GM12878 (cell line): ENCODE measurements around the gene AGT. TPM values are rescaled to one million over a fixed set of nuclear protein-coding genes. Genes with fewer than 3 reads are reported as not detected.

Source experiments
- ATAC-seq: fragments of 200-7000 bp; cut with Tn5 transposase; 3 replicates; pipeline ENCODE4 v1.9.1; 2020; ENCODE audit warnings: mild to moderate bottlenecking, moderate library complexity
- BruUV-seq: library from RNA; stranded (reverse); fragments of 400-500 nt; replicated peaks from 2 replicates; lab custom pipeline; 2021; lab: Mats Ljungman, UMichigan
- CTCF ChIA-PET: fragments of 300-600 bp; sonication (Branson Sonifier 250); formaldehyde crosslinking; extraction: SDS; loops from one replicate; lab custom pipeline; 2021; ENCODE audit warnings: inconsistent platforms; lab: Yijun Ruan, JAX
- POLR2A ChIA-PET: fragments of 350-600 bp; formaldehyde crosslinking; extraction: SDS; loops from one replicate; lab custom pipeline; 2021; ENCODE audit warnings: inconsistent platforms; lab: Charles Lee
- RAD21 ChIA-PET: fragments of 300-600 bp; sonication (Branson Sonifier 250); formaldehyde crosslinking; loops from one replicate; lab custom pipeline; 2023; ENCODE audit warnings: antibody characterized with exemption; ENCODE audit not compliant: unreplicated experiment; lab: Charles Lee
- SMC1A ChIA-PET: fragments of 300-600 bp; sonication (Branson Sonifier 250); formaldehyde crosslinking; loops from one replicate; lab custom pipeline; 2023; ENCODE audit not compliant: unreplicated experiment, uncharacterized antibody; lab: Charles Lee
- DNase-seq: peaks from one replicate; pipeline ENCODE4 v3.0.0-alpha.2; 2011; ENCODE audit warnings: low read depth, low spot score
- FAIRE-seq: peaks from 3 replicates; lab custom pipeline; 2011; peaks lifted over from hg19 to GRCh38; lab: Jason Lieb, UNC
- H2AFZ ChIP-seq: 2 replicates; pipeline ENCODE4 v1.6.0; 2011; ENCODE audit warnings: low read depth, low read length, control low read depth; ENCODE audit not compliant: control insufficient read depth
- H3K27ac ChIP-seq: 2 replicates; pipeline ENCODE4 v1.5.1; 2011; ENCODE audit warnings: control low read depth; ENCODE audit not compliant: control insufficient read depth, insufficient read depth
- H3K27me3 ChIP-seq, 2 experiments: replicated peaks in 1 of 2; 2 replicates each; pipeline versions ENCODE4 v1.6.0 to v1.6.1; 2011; ENCODE audit warnings: low read length in 1 of 2; ENCODE audit not compliant: control insufficient read depth in 2 of 2, insufficient read depth in 2 of 2
- H3K36me3 ChIP-seq, 2 experiments: 2 replicates each; pipeline ENCODE4 v1.5.1; 2011; ENCODE audit warnings: low read length in 1 of 2; ENCODE audit not compliant: control insufficient read depth in 2 of 2, insufficient read depth in 2 of 2
- H3K4me1 ChIP-seq: 2 replicates; pipeline ENCODE4 v1.6.1; 2011; ENCODE audit warnings: mild to moderate bottlenecking, low read length, moderate library complexity, mixed read lengths; ENCODE audit not compliant: control insufficient read depth, insufficient read depth
- H3K4me2 ChIP-seq: 2 replicates; pipeline ENCODE4 v1.6.0; 2011; ENCODE audit warnings: control low read depth; ENCODE audit not compliant: control insufficient read depth, insufficient read depth
- H3K4me3 ChIP-seq: fragments of 200-600 bp; sonication (generic); 2 replicates; pipeline ENCODE4 v1.5.1; 2016
- H3K79me2 ChIP-seq: 2 replicates; pipeline ENCODE4 v1.6.0; 2011; ENCODE audit warnings: low read length; ENCODE audit not compliant: control insufficient read depth, insufficient read depth
- H3K9ac ChIP-seq: 2 replicates; pipeline ENCODE4 v1.8.0; 2011; ENCODE audit warnings: low read length, control low read depth, mixed read lengths; ENCODE audit not compliant: control insufficient read depth, insufficient read depth
- H3K9me3 ChIP-seq: replicated peaks from 3 replicates; pipeline ENCODE4 v1.5.1; 2011; ENCODE audit warnings: mild to moderate bottlenecking, low read length; ENCODE audit not compliant: control insufficient read depth, insufficient read depth
- H4K20me1 ChIP-seq: 2 replicates; pipeline ENCODE4 v1.6.0; 2011; ENCODE audit not compliant: control insufficient read depth, insufficient read depth
- BMI1 ChIP-seq: fragments of 450-650 bp; IDR thresholded peaks from 2 replicates; pipeline ENCODE4 v1.6.1; 2016; ENCODE audit warnings: mild to moderate bottlenecking, moderate library complexity, borderline replicate concordance
- EP300 ChIP-seq, 2 experiments: fragments of 150-350 bp in 1 of 2; IDR thresholded peaks; 2 replicates each; pipeline ENCODE4 v1.6.1; 2011 to 2012; ENCODE audit warnings: low read depth in 2 of 2, low read length in 2 of 2, borderline replicate concordance in 1 of 2, improper control_type of control experiment in 1 of 2, inconsistent platforms in 1 of 2; ENCODE audit not compliant: control insufficient read depth in 1 of 2
- FOXK2 ChIP-seq: fragments of 450-650 bp; IDR thresholded peaks from 2 replicates; pipeline ENCODE4 v1.6.1; 2017; ENCODE audit warnings: mild to moderate bottlenecking, moderate library complexity
- NFYA ChIP-seq: IDR thresholded peaks from 2 replicates; pipeline ENCODE4 v1.6.1; 2011; ENCODE audit warnings: low read depth, mild to moderate bottlenecking, low read length, improper control_type of control experiment, borderline replicate concordance
- NR2F1 ChIP-seq: fragments of 450-650 bp; conservative IDR thresholded peaks from 2 replicates; pipeline ENCODE4 v1.6.1; 2017; ENCODE audit warnings: mild to moderate bottlenecking
- PAX8 ChIP-seq: fragments of 450-650 bp; IDR thresholded peaks from 2 replicates; pipeline ENCODE4 v1.6.1; 2017; ENCODE audit warnings: mild to moderate bottlenecking, moderate library complexity
- RBBP5 ChIP-seq: fragments of 200-600 bp; sonication (generic); conservative IDR thresholded peaks from 2 replicates; pipeline ENCODE4 v1.6.1; 2016
- SIN3A ChIP-seq: IDR thresholded peaks from 2 replicates; pipeline ENCODE4 v1.6.1; 2012; ENCODE audit warnings: low read depth, low read length, improper control_type of control experiment
- SPI1 ChIP-seq: IDR thresholded peaks from 2 replicates; pipeline ENCODE4 v1.6.1; 2011; ENCODE audit warnings: low read depth, mild to moderate bottlenecking, low read length, moderate library complexity, borderline replicate concordance; ENCODE audit not compliant: insufficient read depth
- SREBF1 ChIP-seq: IDR thresholded peaks from 2 replicates; pipeline ENCODE4 v1.6.1; 2012; ENCODE audit warnings: mild to moderate bottlenecking, low read length
- SRF ChIP-seq, 2 experiments: IDR thresholded peaks; 2 replicates each; pipeline ENCODE4 v1.6.1; 2011; ENCODE audit warnings: low read depth in 2 of 2, low read length in 2 of 2, mild to moderate bottlenecking in 1 of 2, moderate library complexity in 1 of 2
- YBX1 ChIP-seq: fragments of 450-650 bp; IDR thresholded peaks from 2 replicates; pipeline ENCODE4 v1.6.1; 2016; ENCODE audit warnings: antibody characterized with exemption
- ZNF24 ChIP-seq: fragments of 450-650 bp; IDR thresholded peaks from 2 replicates; pipeline ENCODE4 v1.6.1; 2017; ENCODE audit warnings: antibody characterized with exemption, mild to moderate bottlenecking
- ZNF384 ChIP-seq: IDR thresholded peaks from 2 replicates; pipeline ENCODE4 v1.6.1; 2012; ENCODE audit warnings: low read depth, mild to moderate bottlenecking, low read length, improper control_type of control experiment, borderline replicate concordance
- ZSCAN29 ChIP-seq: fragments of 450-650 bp; IDR thresholded peaks from 2 replicates; pipeline ENCODE4 v1.6.1; 2017; ENCODE audit warnings: mild to moderate bottlenecking, moderate library complexity
- ZZZ3 ChIP-seq: IDR thresholded peaks from 2 replicates; pipeline ENCODE4 v1.6.1; 2011; ENCODE audit warnings: low read depth; ENCODE audit not compliant: control insufficient read depth, insufficient read length
- WGBS: methylation state at CpG from one replicate; pipeline ENCODE4 v1.1.6; 2016; ENCODE audit warnings: low lambda C conversion rate; ENCODE audit not compliant: insufficient replicate concordance, insufficient coverage; ENCODE audit errors: missing lambda C conversion rate; 5-methylcytosine and 5-hydroxymethylcytosine counted together
- in situ Hi-C: fragments of 300-500 bp; cut with MboI; formaldehyde crosslinking; loops from 9 replicates; pipeline ENCODE4 v1.14.3; 2018; ENCODE audit warnings: mixed read lengths
- intact Hi-C: fragments of 100-400 bp; cut with micrococcal nuclease; formaldehyde crosslinking; loops from one replicate; pipeline ENCODE4 v1.14.2; 2022; ENCODE audit not compliant: unreplicated experiment
- polyA plus RNA-seq, 11 experiments: library from polyadenylated mRNA; depleted of rRNA in 4 of 11; unstranded in 6 of 11; stranded (reverse) in 5 of 11; fragments of >200 nt; fragmentation: Nextera tagmentation in 4 of 11; fragmentation: Illumina TruSeq in 1 of 11; extraction: Ambion mirVana in 4 of 11; extraction: Trizol in 1 of 11; gene quantifications; 1 replicate in 1 of 11; 2 replicates in 10 of 11; pipeline versions ENCODE4 v1.2.1 to v1.2.3, GENCODE V29; 2011 to 2016; ENCODE audit warnings: inconsistent platforms in 2 of 11, missing spikeins in 2 of 11, low read depth in 1 of 11
- total RNA-seq, 4 experiments: library from RNA; depleted of rRNA in 3 of 4; stranded (reverse); fragments of >200 nt in 3 of 4; fragmentation: Illumina TruSeq in 1 of 4; extraction: Trizol in 1 of 4; gene quantifications; 2 replicates each; pipeline versions ENCODE4 v1.2.1 to v1.2.3, GENCODE V29; 2013 to 2021
- TF ChIP-seq, protein P1 (sequence below): fragments of 150-350 bp; IDR thresholded peaks from 2 replicates; pipeline ENCODE4 v1.6.1; 2016; ENCODE audit warnings: low read depth, low read length
- TF ChIP-seq, protein P2 (sequence below): fragments of 450-650 bp; conservative IDR thresholded peaks from 2 replicates; pipeline ENCODE4 v1.6.1; 2017; ENCODE audit warnings: mild to moderate bottlenecking, moderate library complexity

Gene AGT
- total and polyA plus RNA-seq, 10 of the 15 experiments (the other 5 are each of a cell fraction or from before 2014, with no cell fraction given): 0.69 TPM; not detected in 9

DNA sequence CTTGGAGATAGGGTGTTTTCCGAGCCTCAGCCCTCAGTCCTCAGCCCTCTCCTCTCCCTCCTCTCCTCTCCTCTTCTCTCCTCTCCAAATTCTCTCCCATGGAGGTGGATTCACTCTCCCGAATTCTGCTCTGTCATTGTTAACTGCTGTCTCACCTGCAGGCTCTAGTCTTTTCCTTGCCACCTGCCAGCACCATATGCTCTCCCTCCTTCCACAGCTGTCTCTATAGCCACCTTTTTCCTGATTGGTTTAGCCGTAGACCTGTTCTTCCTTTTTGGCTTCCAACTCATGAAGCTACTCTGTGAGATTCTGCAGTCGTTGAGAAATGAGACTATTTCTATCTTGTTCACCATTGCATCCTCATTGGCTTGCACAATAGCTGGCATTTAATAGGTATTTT, 51.9 kb downstream of the AGT start (continued):
- TF ChIP-seq, protein P1, sequence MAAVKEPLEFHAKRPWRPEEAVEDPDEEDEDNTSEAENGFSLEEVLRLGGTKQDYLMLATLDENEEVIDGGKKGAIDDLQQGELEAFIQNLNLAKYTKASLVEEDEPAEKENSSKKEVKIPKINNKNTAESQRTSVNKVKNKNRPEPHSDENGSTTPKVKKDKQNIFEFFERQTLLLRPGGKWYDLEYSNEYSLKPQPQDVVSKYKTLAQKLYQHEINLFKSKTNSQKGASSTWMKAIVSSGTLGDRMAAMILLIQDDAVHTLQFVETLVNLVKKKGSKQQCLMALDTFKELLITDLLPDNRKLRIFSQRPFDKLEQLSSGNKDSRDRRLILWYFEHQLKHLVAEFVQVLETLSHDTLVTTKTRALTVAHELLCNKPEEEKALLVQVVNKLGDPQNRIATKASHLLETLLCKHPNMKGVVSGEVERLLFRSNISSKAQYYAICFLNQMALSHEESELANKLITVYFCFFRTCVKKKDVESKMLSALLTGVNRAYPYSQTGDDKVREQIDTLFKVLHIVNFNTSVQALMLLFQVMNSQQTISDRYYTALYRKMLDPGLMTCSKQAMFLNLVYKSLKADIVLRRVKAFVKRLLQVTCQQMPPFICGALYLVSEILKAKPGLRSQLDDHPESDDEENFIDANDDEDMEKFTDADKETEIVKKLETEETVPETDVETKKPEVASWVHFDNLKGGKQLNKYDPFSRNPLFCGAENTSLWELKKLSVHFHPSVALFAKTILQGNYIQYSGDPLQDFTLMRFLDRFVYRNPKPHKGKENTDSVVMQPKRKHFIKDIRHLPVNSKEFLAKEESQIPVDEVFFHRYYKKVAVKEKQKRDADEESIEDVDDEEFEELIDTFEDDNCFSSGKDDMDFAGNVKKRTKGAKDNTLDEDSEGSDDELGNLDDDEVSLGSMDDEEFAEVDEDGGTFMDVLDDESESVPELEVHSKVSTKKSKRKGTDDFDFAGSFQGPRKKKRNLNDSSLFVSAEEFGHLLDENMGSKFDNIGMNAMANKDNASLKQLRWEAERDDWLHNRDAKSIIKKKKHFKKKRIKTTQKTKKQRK: no peak
- TF ChIP-seq, protein P2, sequence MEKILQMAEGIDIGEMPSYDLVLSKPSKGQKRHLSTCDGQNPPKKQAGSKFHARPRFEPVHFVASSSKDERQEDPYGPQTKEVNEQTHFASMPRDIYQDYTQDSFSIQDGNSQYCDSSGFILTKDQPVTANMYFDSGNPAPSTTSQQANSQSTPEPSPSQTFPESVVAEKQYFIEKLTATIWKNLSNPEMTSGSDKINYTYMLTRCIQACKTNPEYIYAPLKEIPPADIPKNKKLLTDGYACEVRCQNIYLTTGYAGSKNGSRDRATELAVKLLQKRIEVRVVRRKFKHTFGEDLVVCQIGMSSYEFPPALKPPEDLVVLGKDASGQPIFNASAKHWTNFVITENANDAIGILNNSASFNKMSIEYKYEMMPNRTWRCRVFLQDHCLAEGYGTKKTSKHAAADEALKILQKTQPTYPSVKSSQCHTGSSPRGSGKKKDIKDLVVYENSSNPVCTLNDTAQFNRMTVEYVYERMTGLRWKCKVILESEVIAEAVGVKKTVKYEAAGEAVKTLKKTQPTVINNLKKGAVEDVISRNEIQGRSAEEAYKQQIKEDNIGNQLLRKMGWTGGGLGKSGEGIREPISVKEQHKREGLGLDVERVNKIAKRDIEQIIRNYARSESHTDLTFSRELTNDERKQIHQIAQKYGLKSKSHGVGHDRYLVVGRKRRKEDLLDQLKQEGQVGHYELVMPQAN: no peak
- TF ChIP-seq SIN3A (no peak), ZSCAN29 (no peak)

DNA sequence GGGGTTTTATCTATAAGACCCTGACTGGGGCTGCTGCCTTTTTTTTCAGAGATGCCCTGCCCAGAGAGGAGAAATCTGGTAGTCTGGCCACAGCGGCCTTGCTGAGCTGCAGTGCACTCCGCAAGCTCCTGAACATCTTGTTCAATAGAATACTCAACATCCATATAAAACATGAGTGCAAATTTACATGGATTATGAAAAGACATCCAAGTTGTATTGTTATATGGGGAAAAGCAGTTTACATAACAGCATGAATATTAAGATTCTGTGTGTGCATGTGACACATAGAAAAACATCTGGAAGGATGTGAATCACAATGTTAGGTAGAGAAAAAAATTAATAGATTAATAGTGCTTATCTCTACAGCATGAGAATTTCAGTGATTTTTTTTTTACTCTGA, 55.2 kb downstream of the AGT start:
- ChIA-PET CTCF (no interaction called here), RAD21 (no interaction called here), SMC1A (no interaction called here), POLR2A (no interaction called here)
- BruUV-seq: no TSS peak
- H3K79me2 ChIP-seq: no peaks in the 10 kb centered on the region
- H3K27me3 ChIP-seq: no peaks in the 10 kb centered on the region
- no peaks in the 10 kb centered on the region for H4K20me1 ChIP-seq
- in situ Hi-C loops (no loop called here), intact Hi-C loops (no loop called here)
- H3K4me1 ChIP-seq: no peaks in the 10 kb centered on the region
- H3K27ac ChIP-seq: no peak overlapping the region
- H2AFZ ChIP-seq: no peak overlapping the region
- peaks cover 0 to 4% of the 10 kb centered on the region in 2 experiments; a peak in 2 of 4 replicates for H3K36me3 ChIP-seq
- no peak overlapping the region for H3K9ac ChIP-seq
- no peaks in the 10 kb centered on the region; the same call in 2 of the 3 replicates for H3K9me3 ChIP-seq
- H3K4me2 ChIP-seq: no peak overlapping the region
- ATAC-seq (no peak), FAIRE-seq (no peak), DNase-seq (no peak)
- 98% methylated on average over 2 of the region's 2 CpGs for WGBS
- no peak overlapping the region for H3K4me3 ChIP-seq
- TF ChIP-seq PAX8 (no peak), ZNF24 (no peak), EP300 (IDR thresholded peaks at IDR 0.05; ENCODE audit: borderline replicate concordance in 1 of 2, control insufficient read depth in 1 of 2, low read depth in 2 of 2, low read length in 2 of 2) (no peak), RBBP5 (no peak), ZNF384 (no peak), BMI1 (no peak), YBX1 (no peak), NFYA (no peak), ZZZ3 (no peak), SPI1 (no peak), SRF (IDR thresholded peaks at IDR 0.05; ENCODE audit: low read depth in 2 of 2, low read length in 2 of 2) (no peak), NR2F1 (no peak), FOXK2 (no peak), SREBF1 (no peak)
